ENCODE measurements around the gene POLQ. TPM values are rescaled to one million over a fixed set of nuclear protein-coding genes. Genes with fewer than 3 reads are reported as not detected.

The POLQ gene
- total and polyA plus RNA-seq, 2 of the 8 experiments (the other 6 are each of a cell fraction or from before 2014, with no cell fraction given): 3.6 to 15.3 TPM

- no peak for TF ChIP-seq CHD7 (IDR thresholded peaks at IDR 0.05; ENCODE audit: insufficient replicate concordance, low read length)
- no peak for TF ChIP-seq POU5F1 (IDR thresholded peaks at IDR 0.05; ENCODE audit: low read depth, low read length)
- no peak for TF ChIP-seq GABPA (IDR thresholded peaks at IDR 0.05; ENCODE audit: borderline replicate concordance, insufficient read depth, low read length)
These were observed 49.0 kb downstream of the POLQ start (continued) for GRCh38 chr3:121496786-121497185.
